ENCODE measurements around the gene MED22. TPM values are rescaled to one million over a fixed set of nuclear protein-coding genes. Genes with fewer than 3 reads are reported as not detected.

The MED22 gene
- total RNA-seq, 1 donor from 2014 or later = 70.6 TPM

DNA sequence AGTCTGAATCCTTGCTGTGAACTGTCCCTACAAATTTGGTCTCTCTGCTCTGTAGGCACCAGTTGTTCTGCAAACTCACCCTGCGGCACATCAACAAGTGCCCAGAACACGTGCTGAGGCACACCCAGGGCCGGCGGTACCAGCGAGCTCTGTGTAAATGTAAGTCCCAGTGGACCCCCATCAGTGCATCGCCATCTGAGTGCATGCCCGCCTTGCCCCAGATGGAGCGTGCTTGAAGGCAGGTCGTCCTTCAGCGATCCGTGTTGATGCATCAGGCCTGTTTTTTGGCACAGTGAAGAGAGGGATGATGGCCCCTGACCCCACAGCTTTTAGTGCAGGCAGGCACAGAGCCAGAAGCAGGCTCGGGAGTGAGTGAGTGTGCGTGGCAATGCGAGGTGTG is 9.7 kb upstream of the MED22 start:
- TF ChIP-seq, protein P1, sequence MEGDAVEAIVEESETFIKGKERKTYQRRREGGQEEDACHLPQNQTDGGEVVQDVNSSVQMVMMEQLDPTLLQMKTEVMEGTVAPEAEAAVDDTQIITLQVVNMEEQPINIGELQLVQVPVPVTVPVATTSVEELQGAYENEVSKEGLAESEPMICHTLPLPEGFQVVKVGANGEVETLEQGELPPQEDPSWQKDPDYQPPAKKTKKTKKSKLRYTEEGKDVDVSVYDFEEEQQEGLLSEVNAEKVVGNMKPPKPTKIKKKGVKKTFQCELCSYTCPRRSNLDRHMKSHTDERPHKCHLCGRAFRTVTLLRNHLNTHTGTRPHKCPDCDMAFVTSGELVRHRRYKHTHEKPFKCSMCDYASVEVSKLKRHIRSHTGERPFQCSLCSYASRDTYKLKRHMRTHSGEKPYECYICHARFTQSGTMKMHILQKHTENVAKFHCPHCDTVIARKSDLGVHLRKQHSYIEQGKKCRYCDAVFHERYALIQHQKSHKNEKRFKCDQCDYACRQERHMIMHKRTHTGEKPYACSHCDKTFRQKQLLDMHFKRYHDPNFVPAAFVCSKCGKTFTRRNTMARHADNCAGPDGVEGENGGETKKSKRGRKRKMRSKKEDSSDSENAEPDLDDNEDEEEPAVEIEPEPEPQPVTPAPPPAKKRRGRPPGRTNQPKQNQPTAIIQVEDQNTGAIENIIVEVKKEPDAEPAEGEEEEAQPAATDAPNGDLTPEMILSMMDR (conservative IDR thresholded peaks at IDR 0.05) = no peak
- Mint-ChIP-seq H3K4me1 (peaks cover 21% of the 10 kb centered on the region), H3K36me3 (ENCODE audit: low read depth) (peaks cover 7% of the 10 kb centered on the region), H3K9me3 (no peaks in the 10 kb centered on the region), H3K27ac (ENCODE audit: unreplicated experiment) (peak overlapping the region; percentile 43), H3K27me3 (ENCODE audit: low read depth) (peaks cover 8% of the 10 kb centered on the region), H3K4me3 (peak overlapping the region; percentile 85)
- DNase-seq (ENCODE audit: low read depth, low spot score) = no peak

DNA sequence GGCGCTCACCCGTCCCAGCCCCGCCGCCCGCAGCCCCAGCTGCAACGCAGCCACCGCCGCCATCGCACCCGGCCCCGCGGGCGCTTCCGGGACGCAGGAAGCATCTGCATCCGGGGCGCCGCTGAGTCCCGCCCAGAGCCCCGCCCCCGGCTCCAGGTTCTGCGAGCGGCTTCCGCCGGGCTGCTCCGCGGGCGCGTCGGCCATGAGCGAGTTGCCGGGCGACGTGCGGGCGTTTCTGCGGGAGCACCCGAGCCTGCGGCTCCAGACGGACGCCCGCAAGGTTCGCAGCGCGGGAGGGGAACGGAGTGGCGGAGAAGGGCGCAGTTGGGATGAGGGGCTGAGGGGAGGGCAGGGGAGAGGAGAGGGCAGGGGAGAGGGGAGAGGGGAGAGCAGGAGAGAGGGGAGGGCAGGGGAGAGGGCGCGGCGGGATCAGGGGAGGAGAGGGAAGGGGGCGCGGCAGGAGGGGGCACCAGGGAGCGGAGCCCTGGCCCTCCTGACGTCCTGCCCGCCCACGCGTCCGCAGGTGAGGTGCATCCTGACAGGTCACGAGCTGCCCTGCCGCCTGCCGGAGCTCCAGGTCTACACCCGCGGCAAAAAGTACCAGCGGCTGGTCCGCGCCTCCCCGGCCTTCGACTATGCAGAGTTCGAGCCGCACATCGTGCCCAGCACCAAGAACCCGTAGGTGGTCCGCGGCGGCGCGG is 8.6 kb upstream of the MED22 start, which contains the start of the genes SURF1 and SURF2:
TSS of gene SURF1 (minus strand) at position 97 of the 701 bp plus-strand sequence. CDS start at position 63, 34 bp downstream.
TSS of gene SURF2 (plus strand) at position 160 of the 701 bp plus-strand sequence. CDS start at position 203, 43 bp downstream.
- DNase-seq (ENCODE audit: low read depth, low spot score) = peak; percentile 78
- Mint-ChIP-seq H3K36me3 (ENCODE audit: low read depth) (peaks cover 14% of the 10 kb centered on the region), H3K4me3 (peak within 1 kb of the TSS; percentile 96), H3K9me3 (no peaks in the 10 kb centered on the region), H3K27me3 (ENCODE audit: low read depth) (peaks cover 8% of the 10 kb centered on the region), H3K27ac (ENCODE audit: unreplicated experiment) (peak within 1 kb of the TSS; percentile 71), H3K4me1 (peaks cover 21% of the 10 kb centered on the region)
- TF ChIP-seq, protein P1 (conservative IDR thresholded peaks at IDR 0.05) = no peak

DNA sequence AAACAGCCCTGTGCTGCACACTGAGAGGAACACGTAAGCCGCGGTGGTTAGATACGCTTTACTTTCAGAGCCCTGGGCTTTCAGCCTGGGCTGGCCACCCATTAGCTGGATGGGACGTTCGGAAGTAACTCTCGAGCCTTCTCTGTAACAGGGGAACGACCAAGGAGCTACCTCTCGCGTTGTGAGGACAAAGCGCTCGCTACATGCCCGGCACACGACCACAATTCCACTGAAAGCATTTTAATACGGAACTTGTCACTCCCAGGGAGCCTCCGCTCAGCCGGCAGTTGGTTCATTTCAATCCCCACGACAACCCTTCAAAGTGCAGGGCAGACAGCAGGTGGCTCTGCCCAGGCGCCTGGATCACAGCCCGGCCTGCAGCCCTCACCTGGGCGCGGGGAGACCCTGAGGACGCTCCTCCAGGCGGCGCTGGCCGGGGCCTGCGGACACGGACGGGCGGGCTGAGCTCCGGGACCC is 8.0 kb upstream of the MED22 start:
- H3K27me3 Mint-ChIP-seq (ENCODE audit: low read depth) = peaks cover 8% of the 10 kb centered on the region
- TF ChIP-seq, protein P1 (conservative IDR thresholded peaks at IDR 0.05) = no peak
- peaks cover 21% of the 10 kb centered on the region for H3K4me1 Mint-ChIP-seq
- peak overlapping the region; percentile 71 for H3K27ac Mint-ChIP-seq (ENCODE audit: unreplicated experiment)
- H3K4me3 Mint-ChIP-seq = peak overlapping the region; percentile 96
- H3K36me3 Mint-ChIP-seq (ENCODE audit: low read depth) = peaks cover 18% of the 10 kb centered on the region
- no peak for DNase-seq (ENCODE audit: low read depth, low spot score)
- H3K9me3 Mint-ChIP-seq = no peaks in the 10 kb centered on the region

DNA sequence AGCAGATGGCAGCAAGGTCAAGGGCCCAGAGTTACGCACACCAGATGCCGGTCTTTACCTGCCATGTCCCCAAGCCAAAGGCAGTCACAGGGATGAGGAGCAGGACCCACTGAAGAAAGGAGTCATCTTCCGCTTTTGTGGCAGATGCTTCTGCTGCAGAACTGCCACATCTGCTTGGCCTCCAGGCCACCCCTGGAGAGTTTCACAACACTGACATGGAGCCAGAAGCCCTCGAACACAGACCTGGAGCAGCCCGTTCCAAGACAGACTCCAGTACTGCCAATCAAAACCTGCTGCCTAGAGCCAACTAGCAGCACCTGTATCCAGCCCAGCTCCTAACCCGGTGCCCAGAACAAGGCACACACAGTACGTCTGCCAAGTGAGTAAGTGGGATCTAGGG is 6.8 kb upstream of the MED22 start:
- peak overlapping the region; percentile 96 for H3K4me3 Mint-ChIP-seq
- peaks cover 8% of the 10 kb centered on the region for H3K27me3 Mint-ChIP-seq (ENCODE audit: low read depth)
- peaks cover 25% of the 10 kb centered on the region for H3K4me1 Mint-ChIP-seq
- TF ChIP-seq, protein P1 (conservative IDR thresholded peaks at IDR 0.05) = no peak
- DNase-seq (ENCODE audit: low read depth, low spot score) = no peak
- H3K9me3 Mint-ChIP-seq = no peaks in the 10 kb centered on the region
- peak overlapping the region; percentile 50 for H3K27ac Mint-ChIP-seq (ENCODE audit: unreplicated experiment)
- H3K36me3 Mint-ChIP-seq (ENCODE audit: low read depth) = peaks cover 22% of the 10 kb centered on the region

DNA sequence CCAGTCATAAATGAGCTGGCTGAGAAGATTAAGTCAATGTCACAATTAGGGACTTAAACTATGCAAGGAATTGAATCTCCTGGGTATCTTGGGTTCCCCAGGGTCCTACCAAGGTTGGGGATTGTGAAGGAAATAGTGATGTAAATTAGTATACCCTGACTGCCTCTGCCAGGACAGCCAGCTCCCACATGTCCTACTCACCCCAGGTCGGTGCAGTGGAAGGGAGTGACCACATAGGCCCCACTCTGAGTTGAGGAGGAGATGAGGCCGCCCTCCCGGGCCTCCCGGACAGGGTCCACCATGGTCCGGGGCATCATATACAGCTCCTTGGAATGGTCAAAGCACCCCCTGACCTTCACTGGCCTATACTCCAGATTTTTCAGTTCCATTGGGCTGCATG is 5.6 kb upstream of the MED22 start:
- TF ChIP-seq, protein P1 (conservative IDR thresholded peaks at IDR 0.05) = no peak
- H3K27ac Mint-ChIP-seq (ENCODE audit: unreplicated experiment) = no peak overlapping the region
- H3K4me3 Mint-ChIP-seq = peak overlapping the region; percentile 96
- peaks cover 5% of the 10 kb centered on the region for H3K27me3 Mint-ChIP-seq (ENCODE audit: low read depth)
- DNase-seq (ENCODE audit: low read depth, low spot score) = no peak
- no peaks in the 10 kb centered on the region for H3K9me3 Mint-ChIP-seq
- peaks cover 38% of the 10 kb centered on the region for H3K4me1 Mint-ChIP-seq
- H3K36me3 Mint-ChIP-seq (ENCODE audit: low read depth) = peaks cover 33% of the 10 kb centered on the region

Data from neural crest cell (in vitro differentiated cells).